IPS-15b (cell line): ENCODE measurements around the gene PLEKHA5.

ENCODE experiments used
- H3K27me3 ChIP-seq: one replicate; pipeline ENCODE4 v1.6.1; 2013; ENCODE audit warnings: low read length; ENCODE audit not compliant: control insufficient read depth, insufficient read depth
- H3K36me3 ChIP-seq: one replicate; pipeline ENCODE4 v1.6.1; 2013; ENCODE audit warnings: low read length; ENCODE audit not compliant: control insufficient read depth, insufficient read depth
- H3K4me1 ChIP-seq: one replicate; pipeline ENCODE4 v1.6.1; 2013; ENCODE audit warnings: mild to moderate bottlenecking, low read length; ENCODE audit not compliant: control insufficient read depth, insufficient read depth
- H3K4me3 ChIP-seq: one replicate; pipeline ENCODE4 v1.5.1; 2013; ENCODE audit warnings: low read depth, low read length
- H3K9ac ChIP-seq: one replicate; pipeline ENCODE4 v1.6.1; 2013; ENCODE audit warnings: low read depth, mild to moderate bottlenecking, low read length
- H3K9me3 ChIP-seq: one replicate; pipeline ENCODE4 v1.6.1; 2013; ENCODE audit warnings: mild to moderate bottlenecking, low read length; ENCODE audit not compliant: control insufficient read depth, insufficient read depth

Gene PLEKHA5

DNA sequence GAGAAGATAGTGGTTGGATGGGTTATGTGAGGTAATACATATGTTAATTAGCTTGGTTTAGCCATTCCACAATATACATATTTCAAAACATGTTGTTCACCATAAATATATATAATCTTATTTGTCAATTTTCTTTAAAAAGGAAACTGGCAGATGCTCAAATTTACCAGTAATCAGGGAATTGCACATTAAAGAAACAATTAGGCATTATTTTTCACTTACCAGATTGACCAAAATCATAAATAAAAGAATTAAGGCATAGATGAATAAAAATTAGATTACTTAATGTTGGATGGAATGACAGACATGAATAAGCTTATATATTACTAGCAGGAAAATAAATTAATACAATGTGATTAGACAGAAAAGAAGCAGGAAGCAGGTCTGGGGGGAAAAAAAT, 147.2 kb downstream of the PLEKHA5 start:
- Histone ChIP-seq H3K36me3 (peaks cover 3% of the 10 kb centered on the region), H3K4me3 (no peak overlapping the region), H3K9ac (no peak overlapping the region), H3K4me1 (no peaks in the 10 kb centered on the region), H3K9me3 (no peaks in the 10 kb centered on the region), H3K27me3 (no peaks in the 10 kb centered on the region)

DNA sequence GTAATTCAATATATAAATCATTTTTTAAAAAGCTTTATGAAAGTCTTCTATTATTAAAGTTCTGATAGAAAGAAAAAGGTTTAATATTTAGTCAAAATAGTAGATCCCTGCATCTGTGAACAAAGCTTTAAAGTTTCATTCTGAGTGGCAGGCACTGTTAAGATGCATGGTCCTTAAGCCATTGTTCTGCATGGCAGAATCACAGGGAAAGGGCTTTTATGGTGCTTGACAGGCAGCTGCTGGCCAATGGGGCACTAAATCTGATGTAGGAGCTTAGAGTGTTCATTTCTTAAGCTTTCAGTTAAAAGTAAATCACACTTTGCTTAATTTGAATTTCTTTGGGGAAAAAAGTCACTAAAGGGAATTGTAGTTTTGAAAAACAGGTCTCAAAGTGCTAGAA, 148.2 kb downstream of the PLEKHA5 start:
- H3K36me3 ChIP-seq, result peaks cover 3% of the 10 kb centered on the region
- no peaks in the 10 kb centered on the region for H3K9me3 ChIP-seq
- no peak overlapping the region for H3K4me3 ChIP-seq
- no peaks in the 10 kb centered on the region for H3K27me3 ChIP-seq
- no peak overlapping the region for H3K9ac ChIP-seq
- no peaks in the 10 kb centered on the region for H3K4me1 ChIP-seq

DNA sequence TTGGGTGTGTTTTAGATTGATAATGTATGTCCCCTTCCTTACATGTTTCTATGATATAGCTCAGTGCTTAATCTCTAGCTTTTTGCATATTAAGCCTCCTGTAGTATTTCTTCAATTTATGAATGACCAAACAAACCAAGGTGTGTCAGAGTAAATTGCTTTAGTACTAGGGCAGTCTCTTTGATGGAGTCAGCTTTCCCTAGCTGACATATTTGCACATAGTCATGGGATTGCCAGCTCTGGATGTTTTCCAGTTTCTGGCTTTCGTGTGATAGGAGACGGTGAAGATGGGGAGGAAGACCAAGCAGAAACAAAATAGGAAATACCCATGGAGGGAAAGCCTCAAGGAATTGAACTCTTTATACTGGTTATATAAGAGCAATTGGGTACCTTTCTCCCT, 148.9 kb downstream of the PLEKHA5 start:
- H3K9me3 ChIP-seq, result no peaks in the 10 kb centered on the region
- no peaks in the 10 kb centered on the region for H3K27me3 ChIP-seq
- no peaks in the 10 kb centered on the region for H3K4me1 ChIP-seq
- peaks cover 6% of the 10 kb centered on the region for H3K36me3 ChIP-seq
- H3K4me3 ChIP-seq, result no peak overlapping the region
- H3K9ac ChIP-seq, result no peak overlapping the region

DNA sequence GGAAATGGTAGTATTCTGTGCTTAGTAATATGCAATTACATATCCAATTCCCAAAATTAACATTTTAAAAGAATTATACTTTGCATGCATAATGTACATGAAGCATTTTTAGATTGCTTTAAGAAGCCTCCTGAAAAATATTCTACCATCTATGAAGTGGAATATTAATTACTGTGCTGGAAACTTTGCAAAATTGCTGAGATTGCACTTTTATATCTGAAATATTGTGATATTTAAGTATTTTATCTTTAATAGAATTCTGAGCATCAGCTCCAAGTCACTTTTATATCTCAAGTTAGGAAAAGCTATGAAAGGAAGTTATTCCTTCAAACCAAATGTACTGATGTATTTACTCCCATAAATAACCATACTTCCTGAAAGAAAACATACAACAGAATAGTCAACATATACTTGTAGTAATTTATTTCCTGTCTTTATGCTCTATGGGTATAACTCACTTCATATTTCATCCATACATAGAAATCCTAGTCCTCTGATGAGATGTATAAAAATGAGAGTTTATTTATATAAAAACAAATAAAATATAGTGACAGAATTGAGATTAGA, 152.7 kb downstream of the PLEKHA5 start:
- H3K36me3 ChIP-seq, result peaks cover 9% of the 10 kb centered on the region
- H3K4me3 ChIP-seq, result no peak overlapping the region
- H3K4me1 ChIP-seq, result no peaks in the 10 kb centered on the region
- no peaks in the 10 kb centered on the region for H3K9me3 ChIP-seq
- H3K27me3 ChIP-seq, result no peaks in the 10 kb centered on the region
- no peak overlapping the region for H3K9ac ChIP-seq

DNA sequence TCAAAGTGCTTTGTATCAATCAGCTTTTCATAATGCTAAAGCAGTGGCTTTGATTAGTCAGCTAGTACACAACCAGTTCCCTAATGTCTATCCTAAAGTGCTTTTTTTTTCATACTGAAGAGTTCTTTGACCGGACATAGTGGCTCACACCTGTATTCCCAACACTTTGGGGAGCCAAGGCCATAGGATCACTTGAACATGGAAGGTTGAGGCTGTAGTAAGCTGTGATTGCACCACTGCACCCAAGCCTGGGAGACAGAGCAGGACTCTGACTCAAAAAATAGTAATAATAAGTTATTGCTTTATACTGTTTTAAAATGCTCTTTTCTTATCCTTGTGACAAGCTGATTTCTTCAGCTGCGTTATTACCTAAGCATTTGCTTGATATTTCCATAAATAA, 155.1 kb downstream of the PLEKHA5 start:
- H3K36me3 ChIP-seq, result peaks cover 9% of the 10 kb centered on the region
- H3K4me1 ChIP-seq, result peaks cover 6% of the 10 kb centered on the region
- no peaks in the 10 kb centered on the region for H3K27me3 ChIP-seq
- H3K9me3 ChIP-seq, result no peaks in the 10 kb centered on the region
- H3K9ac ChIP-seq, result no peak overlapping the region
- H3K4me3 ChIP-seq, result no peak overlapping the region

DNA sequence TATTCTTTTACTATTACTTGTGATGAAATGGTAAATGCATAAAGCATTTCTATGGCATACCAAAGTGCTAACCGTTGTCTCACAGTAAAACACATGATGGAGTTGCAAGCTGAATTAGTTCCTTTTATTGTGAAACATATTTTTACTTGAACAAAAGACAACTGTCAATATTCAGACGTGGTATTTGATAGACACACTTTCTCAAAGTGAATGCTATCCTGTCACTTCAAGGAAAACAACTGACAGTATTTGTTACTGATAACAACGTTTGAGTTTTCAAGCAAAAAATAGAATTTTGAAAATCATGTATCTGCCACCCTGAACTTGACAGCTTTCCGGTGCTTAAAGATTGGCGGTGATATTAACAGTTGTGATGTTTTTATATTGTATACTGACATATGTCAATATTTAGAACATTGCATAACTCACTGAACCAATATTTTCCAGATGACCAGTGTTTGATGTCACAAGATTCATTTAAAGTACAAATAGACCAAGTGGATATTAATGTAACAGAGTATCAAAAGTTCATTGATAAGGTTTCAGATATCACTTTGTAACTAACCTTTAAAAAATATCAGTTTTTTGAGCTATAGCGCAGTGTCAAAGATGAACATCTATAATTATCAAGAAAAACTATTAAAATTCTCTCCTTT, 156.4 kb downstream of the PLEKHA5 start:
- Histone ChIP-seq H3K9me3 (no peaks in the 10 kb centered on the region), H3K36me3 (peaks cover 9% of the 10 kb centered on the region), H3K4me1 (peaks cover 6% of the 10 kb centered on the region), H3K4me3 (no peak overlapping the region), H3K9ac (no peak overlapping the region), H3K27me3 (no peaks in the 10 kb centered on the region)

DNA sequence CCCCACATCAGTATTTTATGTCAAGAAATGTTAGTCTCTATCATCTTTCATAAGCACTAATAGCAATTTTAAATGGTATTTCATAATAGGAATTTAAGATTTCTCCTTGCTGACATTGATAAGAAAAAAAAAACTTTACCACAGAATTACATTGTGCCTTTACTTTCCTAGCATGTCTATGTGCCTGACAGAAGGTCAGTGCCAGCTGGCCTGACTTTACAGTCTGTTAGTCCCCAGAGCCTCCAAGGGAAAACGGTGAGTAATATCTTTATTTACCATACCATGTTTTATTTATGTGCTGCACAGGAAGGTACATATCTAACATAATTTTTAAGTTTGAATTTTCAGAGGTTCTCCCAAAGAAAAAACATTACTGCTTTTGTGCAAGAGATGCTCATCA, 157.8 kb downstream of the PLEKHA5 start:
- no peak overlapping the region for H3K9ac ChIP-seq
- H3K36me3 ChIP-seq, result peaks cover 9% of the 10 kb centered on the region
- no peaks in the 10 kb centered on the region for H3K27me3 ChIP-seq
- no peak overlapping the region for H3K4me3 ChIP-seq
- no peaks in the 10 kb centered on the region for H3K9me3 ChIP-seq
- peaks cover 6% of the 10 kb centered on the region for H3K4me1 ChIP-seq

DNA sequence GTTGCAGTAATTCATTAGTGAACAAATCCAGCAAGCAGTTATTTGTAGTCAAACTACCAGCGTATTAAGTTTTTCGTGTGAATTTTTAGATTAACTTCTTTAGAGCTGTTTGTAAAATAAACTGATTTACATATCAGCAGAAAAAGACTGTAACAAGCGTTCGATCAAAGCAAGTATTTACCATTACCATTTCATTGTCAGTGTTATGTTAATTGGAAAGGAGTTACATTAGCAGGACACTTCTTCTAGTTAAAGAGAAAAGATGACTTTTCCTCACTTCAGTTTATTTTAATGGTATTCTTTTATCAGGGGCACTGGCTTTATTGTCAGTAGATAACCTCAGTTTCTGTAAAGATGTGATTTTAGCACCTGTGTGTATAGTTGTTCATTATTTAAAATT, 158.6 kb downstream of the PLEKHA5 start:
- no peaks in the 10 kb centered on the region for H3K9me3 ChIP-seq
- H3K4me3 ChIP-seq, result no peak overlapping the region
- H3K4me1 ChIP-seq, result peaks cover 6% of the 10 kb centered on the region
- H3K9ac ChIP-seq, result no peak overlapping the region
- no peaks in the 10 kb centered on the region for H3K27me3 ChIP-seq
- peaks cover 8% of the 10 kb centered on the region for H3K36me3 ChIP-seq

DNA sequence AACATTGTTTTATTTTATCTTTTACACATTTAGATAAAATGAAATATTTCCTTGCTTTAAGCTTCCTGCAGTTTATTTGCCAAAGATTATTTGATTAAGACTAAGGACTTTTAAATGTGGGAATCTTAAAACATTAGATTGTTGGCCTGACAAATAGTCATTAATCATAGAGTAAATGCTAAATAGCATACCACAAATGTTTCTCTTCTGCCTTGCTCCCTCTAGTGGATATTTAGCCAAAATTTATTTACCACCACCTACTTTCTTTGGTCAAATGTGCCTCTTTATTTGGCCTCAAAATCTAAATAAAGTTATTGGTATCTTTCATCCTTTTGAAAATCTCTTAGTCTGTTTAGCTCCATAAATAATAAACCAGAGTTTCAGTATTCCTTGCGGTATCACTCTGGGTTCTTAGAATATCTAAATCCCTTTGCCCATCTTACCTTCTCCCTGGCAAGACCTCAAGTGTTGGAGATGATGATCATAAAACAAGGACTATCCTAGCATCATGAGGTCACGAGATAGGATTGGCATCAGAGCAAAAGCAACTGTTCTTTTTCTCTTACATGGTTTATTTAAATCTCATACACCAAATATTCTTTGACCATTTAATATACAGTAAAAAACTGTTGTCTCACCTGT, 159.2 kb downstream of the PLEKHA5 start:
- H3K4me3 ChIP-seq, result no peak overlapping the region
- peaks cover 4% of the 10 kb centered on the region for H3K36me3 ChIP-seq
- peaks cover 6% of the 10 kb centered on the region for H3K4me1 ChIP-seq
- H3K9me3 ChIP-seq, result no peaks in the 10 kb centered on the region
- no peak overlapping the region for H3K9ac ChIP-seq
- no peaks in the 10 kb centered on the region for H3K27me3 ChIP-seq

DNA sequence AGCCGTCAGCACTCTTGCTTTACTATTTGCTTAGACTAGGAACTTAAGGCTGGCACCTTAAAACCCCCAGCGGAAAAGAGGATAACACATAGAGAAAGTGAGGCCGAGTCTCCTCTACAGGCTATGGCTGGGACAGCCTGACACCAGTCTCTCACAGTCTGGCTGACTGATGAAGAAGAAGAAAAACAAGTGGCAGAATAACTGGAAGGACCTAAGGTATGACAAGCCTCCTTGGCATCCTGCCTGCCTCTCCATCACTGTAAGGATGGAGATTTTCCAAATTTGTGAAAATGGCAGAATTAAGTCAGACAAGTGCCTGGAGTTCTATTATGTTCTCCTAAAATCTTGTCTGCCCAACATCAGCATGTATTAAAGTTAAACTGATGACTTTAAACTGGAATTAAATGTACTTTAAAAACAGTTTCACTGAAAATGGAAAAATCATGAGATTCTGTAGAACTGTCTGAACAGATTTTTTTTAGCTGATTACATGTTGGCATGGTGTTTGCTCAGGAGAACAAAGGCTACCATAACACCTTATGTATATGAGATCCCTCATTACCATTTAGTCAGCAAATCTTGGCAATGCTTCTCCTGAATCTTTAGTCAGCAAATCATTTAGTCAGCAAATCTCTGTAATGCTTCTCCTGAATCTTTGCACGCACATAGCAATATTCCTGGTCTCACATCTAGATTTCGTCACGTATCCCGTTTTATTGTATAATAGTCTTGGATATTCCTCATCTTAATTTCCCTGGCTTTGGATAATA, 169.5 kb downstream of the PLEKHA5 start:
- Histone ChIP-seq H3K27me3 (no peaks in the 10 kb centered on the region), H3K9ac (no peak overlapping the region), H3K36me3 (no peaks in the 10 kb centered on the region), H3K9me3 (no peaks in the 10 kb centered on the region), H3K4me3 (no peak overlapping the region), H3K4me1 (peaks cover 4% of the 10 kb centered on the region)

DNA sequence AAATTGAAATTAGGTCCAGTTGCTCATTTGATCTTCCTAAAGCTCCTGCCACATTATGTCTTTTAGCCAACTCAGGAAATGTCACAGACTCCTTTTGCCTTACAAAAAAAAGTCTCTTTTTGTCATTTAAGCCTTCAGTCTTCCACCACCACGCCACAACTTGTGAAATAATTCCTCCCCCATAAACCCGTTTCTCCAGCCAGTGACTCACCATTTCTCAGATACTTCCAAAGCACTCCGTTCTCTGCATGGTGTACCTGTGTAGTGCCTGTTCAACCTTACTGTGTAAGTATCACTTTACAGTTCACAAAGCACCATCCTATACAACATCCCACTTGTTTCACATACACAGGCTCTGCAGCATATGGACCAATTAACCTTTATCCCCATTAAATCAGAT, 170.2 kb downstream of the PLEKHA5 start:
- Histone ChIP-seq H3K9ac (no peak overlapping the region), H3K36me3 (no peaks in the 10 kb centered on the region), H3K4me3 (no peak overlapping the region), H3K9me3 (no peaks in the 10 kb centered on the region), H3K27me3 (no peaks in the 10 kb centered on the region), H3K4me1 (peaks cover 4% of the 10 kb centered on the region)
